ENCODE measurements around the gene USP34. TPM values are rescaled to one million over a fixed set of nuclear protein-coding genes. Genes with fewer than 3 reads are reported as not detected.

The USP34 gene
- total and polyA plus RNA-seq, 9 of the 15 experiments (the other 6 are each of a cell fraction or from before 2014, with no cell fraction given) = 19.8 to 108 (median 67.8) TPM

- TF ChIP-seq ZBTB7A (IDR thresholded peaks at IDR 0.05; ENCODE audit: borderline replicate concordance, control insufficient read depth, low read depth, low read length) (no peak), NCOA6 (IDR thresholded peaks at IDR 0.05) (no peak), TARDBP (IDR thresholded peaks at IDR 0.05) (peak; percentile 81; the same call in 1 of the 2 replicates), CREM (IDR thresholded peaks at IDR 0.05; ENCODE audit: low read depth) (peak; percentile 34), CCNT2 (IDR thresholded peaks at IDR 0.05; ENCODE audit: borderline replicate concordance, extremely low read depth, insufficient read length, low read depth, low read length) (peak; percentile 73), MLLT1 (IDR thresholded peaks at IDR 0.05) (peak in 1 of 2 experiments; percentile 80; a peak in 1 of 4 replicates), MYNN (IDR thresholded peaks at IDR 0.05) (no peak), MYNN (CRISPR knock-in tag; IDR thresholded peaks at IDR 0.05) (no peak), RAD21 (CRISPR knock-in tag; conservative IDR thresholded peaks at IDR 0.05 in 1 of 2, IDR thresholded peaks at IDR 0.05 in 1 of 2) (peak in 1 of 2 experiments; percentile 20; a peak in 2 of 4 replicates), PKNOX1 (IDR thresholded peaks at IDR 0.05) (peak; percentile 81), KAT8 (IDR thresholded peaks at IDR 0.05; ENCODE audit: low read depth) (no peak), ARID3A (IDR thresholded peaks at IDR 0.05; ENCODE audit: borderline replicate concordance, low read depth, low read length) (peak; percentile 37; the same call in 1 of the 2 replicates), RBBP5 (IDR thresholded peaks at IDR 0.05; ENCODE audit: borderline replicate concordance, insufficient read depth, low read length, poor library complexity, severe bottlenecking) (no peak), SRF (CRISPR knock-in tag; IDR thresholded peaks at IDR 0.05) (peak in 1 of 2 experiments; percentile 44; a peak in 2 of 4 replicates), SNIP1 (IDR thresholded peaks at IDR 0.05; ENCODE audit: low read depth) (no peak), HDAC2 (IDR thresholded peaks at IDR 0.05) (peak; percentile 98), MEF2A (IDR thresholded peaks at IDR 0.05; ENCODE audit: control insufficient read depth, low read depth, low read length) (no peak), ZNF589 (CRISPR knock-in tag; IDR thresholded peaks at IDR 0.05; ENCODE audit: low read depth) (peak; percentile 44; the same call in 1 of the 2 replicates), MCM7 (IDR thresholded peaks at IDR 0.05) (no peak), HMGXB4 (CRISPR knock-in tag; IDR thresholded peaks at IDR 0.05) (no peak), ARID1B (IDR thresholded peaks at IDR 0.05) (peak; percentile 98), LCOR (CRISPR knock-in tag; IDR thresholded peaks at IDR 0.05) (peak; percentile 89)
Observed at GRCh38 chr2:61288070-61288841, 182.6 kb downstream of the USP34 start (continued).

All from K562 (cell line).